Stomach (tissue), 4 donors: Measurements from ENCODE around the gene KCNT1.

Experiments
- EP300 ChIP-seq: sonication (generic); formaldehyde crosslinking; IDR thresholded peaks from one replicate; pipeline ENCODE4 v1.6.1; 2017; ENCODE audit warnings: antibody characterized with exemption
- POLR2A ChIP-seq, 4 donors: fragments of 450-650 bp; IDR thresholded peaks; one replicate each; pipeline ENCODE4 v1.6.1; 2016; ENCODE audit warnings: antibody characterized with exemption in 4 of 4, control low read depth in 2 of 4, mild to moderate bottlenecking in 1 of 4, moderate library complexity in 1 of 4
- POLR2AphosphoS5 ChIP-seq, 3 donors: sonication (generic); formaldehyde crosslinking; IDR thresholded peaks; one replicate each; pipeline ENCODE4 v1.6.1; 2016; ENCODE audit warnings: antibody characterized with exemption in 3 of 3
- TF ChIP-seq, protein P1 (sequence below), 7 experiments: fragments of 450-650 bp in 4 of 7; fragments of 200-600 bp in 3 of 7; sonication (generic) in 3 of 7; IDR thresholded peaks; one replicate each; pipeline ENCODE4 v1.5.1; 2016 to 2019; ENCODE audit warnings: antibody characterized with exemption in 7 of 7, control low read depth in 2 of 7, mild to moderate bottlenecking in 1 of 7

DNA sequence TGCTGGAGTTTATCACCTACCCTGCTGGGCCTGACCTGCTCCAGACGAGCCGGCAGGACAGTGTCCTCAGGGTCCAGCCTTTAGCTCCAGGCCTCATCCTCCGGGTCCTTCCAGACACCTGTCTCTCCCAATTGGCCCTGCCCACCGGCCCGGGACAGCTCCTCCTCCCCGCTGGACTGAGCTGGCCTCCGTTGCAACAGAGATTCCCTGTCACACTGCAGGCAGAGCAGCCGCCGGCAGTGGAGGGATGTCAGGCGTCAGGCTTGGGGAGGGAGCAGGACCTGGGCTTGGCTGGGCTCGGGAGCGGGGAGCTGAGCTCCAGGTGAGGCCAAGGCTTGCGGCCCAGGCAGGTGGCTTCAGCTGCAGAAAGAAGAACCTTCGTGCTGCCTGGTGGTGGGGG, 1.7 kb downstream of the KCNT1 start:
- TF ChIP-seq, protein P1, sequence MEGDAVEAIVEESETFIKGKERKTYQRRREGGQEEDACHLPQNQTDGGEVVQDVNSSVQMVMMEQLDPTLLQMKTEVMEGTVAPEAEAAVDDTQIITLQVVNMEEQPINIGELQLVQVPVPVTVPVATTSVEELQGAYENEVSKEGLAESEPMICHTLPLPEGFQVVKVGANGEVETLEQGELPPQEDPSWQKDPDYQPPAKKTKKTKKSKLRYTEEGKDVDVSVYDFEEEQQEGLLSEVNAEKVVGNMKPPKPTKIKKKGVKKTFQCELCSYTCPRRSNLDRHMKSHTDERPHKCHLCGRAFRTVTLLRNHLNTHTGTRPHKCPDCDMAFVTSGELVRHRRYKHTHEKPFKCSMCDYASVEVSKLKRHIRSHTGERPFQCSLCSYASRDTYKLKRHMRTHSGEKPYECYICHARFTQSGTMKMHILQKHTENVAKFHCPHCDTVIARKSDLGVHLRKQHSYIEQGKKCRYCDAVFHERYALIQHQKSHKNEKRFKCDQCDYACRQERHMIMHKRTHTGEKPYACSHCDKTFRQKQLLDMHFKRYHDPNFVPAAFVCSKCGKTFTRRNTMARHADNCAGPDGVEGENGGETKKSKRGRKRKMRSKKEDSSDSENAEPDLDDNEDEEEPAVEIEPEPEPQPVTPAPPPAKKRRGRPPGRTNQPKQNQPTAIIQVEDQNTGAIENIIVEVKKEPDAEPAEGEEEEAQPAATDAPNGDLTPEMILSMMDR (IDR thresholded peaks at IDR 0.05), result no peak
- no peak for TF ChIP-seq EP300
- no peak for TF ChIP-seq POLR2AphosphoS5 (IDR thresholded peaks at IDR 0.05)
- TF ChIP-seq POLR2A (IDR thresholded peaks at IDR 0.05), result no peak
